Lower lobe of right lung (tissue), 2 donors: ENCODE results near the gene CEP295NL. TPM values are rescaled to one million over a fixed set of nuclear protein-coding genes. Genes with fewer than 3 reads are reported as not detected.

ENCODE experiments used
- ATAC-seq, 2 donors: fragments of 200-7000 bp; cut with Tn5 transposase; one replicate each; pipeline ENCODE4 v1.9.1; 2020 to 2022; ENCODE audit warnings: mild to moderate bottlenecking in 2 of 2, moderate library complexity in 2 of 2
- DNase-seq: peaks from one replicate; pipeline ENCODE4 v3.0.0-alpha.2; 2020
- H3K27ac ChIP-seq: fragments of 200-600 bp; one replicate; pipeline ENCODE4 v1.8.0; 2022
- H3K27me3 ChIP-seq: fragments of 200-600 bp; one replicate; pipeline ENCODE4 v1.8.0; 2022; ENCODE audit warnings: low read depth
- H3K36me3 ChIP-seq: fragments of 200-600 bp; one replicate; pipeline ENCODE4 v1.8.0; 2022; ENCODE audit warnings: mild to moderate bottlenecking
- H3K4me1 ChIP-seq: fragments of 200-600 bp; one replicate; pipeline ENCODE4 v1.8.0; 2022
- H3K4me3 ChIP-seq: fragments of 200-600 bp; one replicate; pipeline ENCODE4 v1.8.0; 2022; ENCODE audit warnings: mild to moderate bottlenecking
- H3K9me3 ChIP-seq: fragments of 200-600 bp; one replicate; pipeline ENCODE4 v1.8.0; 2022
- CTCF ChIP-seq: fragments of 200-600 bp; IDR thresholded peaks from one replicate; pipeline ENCODE4 v1.8.0; 2022; ENCODE audit warnings: antibody characterized with exemption, mild to moderate bottlenecking
- intact Hi-C: fragments of 100-400 bp; cut with DNase I; formaldehyde crosslinking; loops from one replicate; pipeline ENCODE4 v1.11.0; 2022
- total RNA-seq: library from RNA; stranded (reverse); fragmentation: NEBNext Ultra II Directional; extraction: Animal tissue kit (Norgen Biotek cat#: 25700); gene quantifications from one replicate; pipeline ENCODE4 v1.2.1, GENCODE V29; 2021
- donor health status: DM: no; HTN: yes; CAD: no; lungs with severe emphysema.

The CEP295NL gene
- total RNA-seq, 1 donor from 2014 or later: 5.5 TPM

GRCh38 chr17:78940258-78940657 is 37.3 kb upstream of the CEP295NL start:
- Histone ChIP-seq H3K27ac (no peak overlapping the region), H3K27me3 (no peaks in the 10 kb centered on the region), H3K9me3 (no peaks in the 10 kb centered on the region), H3K4me1 (no peaks in the 10 kb centered on the region), H3K36me3 (no peaks in the 10 kb centered on the region), H3K4me3 (no peak overlapping the region)
- no peak for ATAC-seq
- DNase-seq: no peak
- no peak for TF ChIP-seq CTCF
- intact Hi-C loops: no loop called here

GRCh38 chr17:78939615-78940014 is 36.6 kb upstream of the CEP295NL start:
- peaks cover 4% of the 10 kb centered on the region for H3K4me1 ChIP-seq
- no peaks in the 10 kb centered on the region for H3K27me3 ChIP-seq
- H3K27ac ChIP-seq: no peak overlapping the region
- no peak for DNase-seq
- TF ChIP-seq CTCF: no peak
- no peaks in the 10 kb centered on the region for H3K9me3 ChIP-seq
- ATAC-seq: no peak
- intact Hi-C loops: no loop called here
- H3K36me3 ChIP-seq: no peaks in the 10 kb centered on the region
- no peak overlapping the region for H3K4me3 ChIP-seq

GRCh38 chr17:78937561-78937960 is 34.6 kb upstream of the CEP295NL start:
- intact Hi-C loops: no loop called here

GRCh38 chr17:78935419-78936323 is 32.7 kb upstream of the CEP295NL start:
- Histone ChIP-seq H3K36me3 (no peaks in the 10 kb centered on the region), H3K4me1 (peaks cover 22% of the 10 kb centered on the region), H3K27me3 (no peaks in the 10 kb centered on the region), H3K27ac (peak overlapping the region; percentile 80), H3K9me3 (no peaks in the 10 kb centered on the region), H3K4me3 (no peak overlapping the region)
- ATAC-seq (no peak), DNase-seq (no peak)
- TF ChIP-seq CTCF: no peak
- intact Hi-C loops: no loop called here

More at GRCh38 chr17:78937561-78937960, 34.6 kb upstream of the CEP295NL start:
- no peak overlapping the region for H3K27ac ChIP-seq
- no peaks in the 10 kb centered on the region for H3K27me3 ChIP-seq
- H3K4me3 ChIP-seq: no peak overlapping the region
- no peaks in the 10 kb centered on the region for H3K36me3 ChIP-seq
- H3K9me3 ChIP-seq: no peaks in the 10 kb centered on the region
- TF ChIP-seq CTCF: no peak
- H3K4me1 ChIP-seq: peaks cover 22% of the 10 kb centered on the region
- DNase-seq: no peak
- ATAC-seq: no peak

- intact Hi-C loops: no loop called here
- H3K36me3 ChIP-seq: no peaks in the 10 kb centered on the region
- H3K4me3 ChIP-seq: no peak overlapping the region
- peak overlapping the region; percentile 80 for H3K27ac ChIP-seq
- no peak for TF ChIP-seq CTCF
- DNase-seq (no peak), ATAC-seq (no peak)
- H3K9me3 ChIP-seq: no peaks in the 10 kb centered on the region
- H3K4me1 ChIP-seq: peaks cover 22% of the 10 kb centered on the region
- no peaks in the 10 kb centered on the region for H3K27me3 ChIP-seq
Observed at GRCh38 chr17:78934681-78935418, 31.8 kb upstream of the CEP295NL start.
